Smooth muscle cell (in vitro differentiated cells): Measurements from ENCODE around the gene MYH11. TPM values are rescaled to one million over a fixed set of nuclear protein-coding genes. Genes with fewer than 3 reads are reported as not detected.

Experiments
- DNase-seq: peaks from one replicate; lab custom pipeline; 2025; ENCODE audit not compliant: unreplicated experiment; lab: John Stamatoyannopoulos, UW
- H2AFZ ChIP-seq: fragments of 200-600 bp; sonication (generic); 2 replicates; pipeline ENCODE4 v1.6.0; 2016; ENCODE audit warnings: antibody characterized with exemption, low read depth, mild to moderate bottlenecking
- H3F3A ChIP-seq: fragments of 200-600 bp; sonication (generic); 2 replicates; pipeline ENCODE4 v1.6.0; 2017; ENCODE audit warnings: antibody characterized with exemption, low read depth
- H3K27ac ChIP-seq: fragments of 200-600 bp; sonication (generic); 2 replicates; pipeline ENCODE4 v1.5.1; 2016; ENCODE audit warnings: low read depth, mild to moderate bottlenecking
- H3K27me3 ChIP-seq: fragments of 200-600 bp; sonication (generic); 2 replicates; pipeline ENCODE4 v1.6.1; 2016; ENCODE audit warnings: low read depth, mild to moderate bottlenecking
- H3K36me3 ChIP-seq: fragments of 200-600 bp; sonication (generic); 2 replicates; pipeline ENCODE4 v1.5.1; 2016; ENCODE audit warnings: low read depth
- H3K4me1 ChIP-seq: fragments of 200-600 bp; sonication (generic); 2 replicates; pipeline ENCODE4 v1.5.1; 2016; ENCODE audit warnings: low read depth
- H3K4me2 ChIP-seq: fragments of 200-600 bp; sonication (generic); 2 replicates; pipeline ENCODE4 v1.6.0; 2016; ENCODE audit warnings: mild to moderate bottlenecking
- H3K4me3 ChIP-seq: fragments of 200-600 bp; sonication (generic); 2 replicates; pipeline ENCODE4 v1.5.1; 2016; ENCODE audit warnings: mild to moderate bottlenecking
- H3K79me2 ChIP-seq: fragments of 200-600 bp; sonication (generic); 2 replicates; pipeline ENCODE4 v1.6.0; 2016; ENCODE audit warnings: low read depth, mild to moderate bottlenecking
- H3K9ac ChIP-seq: fragments of 200-600 bp; sonication (generic); 2 replicates; pipeline ENCODE4 v1.6.0; 2016; ENCODE audit warnings: low read depth
- H3K9me3 ChIP-seq: fragments of 200-600 bp; sonication (generic); replicated peaks from 2 replicates; pipeline ENCODE4 v1.5.1; 2016; ENCODE audit warnings: low read depth
- H4K20me1 ChIP-seq: fragments of 200-600 bp; sonication (generic); 2 replicates; pipeline ENCODE4 v1.6.0; 2016; ENCODE audit warnings: low read depth
- CTCF ChIP-seq: fragments of 200-600 bp; sonication (generic); IDR thresholded peaks from 2 replicates; pipeline ENCODE4 v1.5.1; 2017; ENCODE audit warnings: borderline replicate concordance, mild to moderate bottlenecking, antibody characterized with exemption; ENCODE audit not compliant: insufficient read depth, poor library complexity, severe bottlenecking
- WGBS: methylation state at CpG from one replicate; pipeline ENCODE4 v1.1.7; 2016; ENCODE audit warnings: low lambda C conversion rate; 5-methylcytosine and 5-hydroxymethylcytosine counted together
- polyA plus RNA-seq: library from polyadenylated mRNA; unstranded; fragments of >200 nt; fragmentation: Nextera tagmentation; extraction: Ambion mirVana; gene quantifications from 2 replicates; pipeline ENCODE4 v1.2.1, GENCODE V29; 2016
- total RNA-seq: library from RNA; depleted of rRNA; stranded (reverse); fragments of >200 nt; gene quantifications from 2 replicates; pipeline ENCODE4 v1.2.3, GENCODE V29; 2014

The MYH11 gene
- total and polyA plus RNA-seq, 2 experiments from 2014 or later: 0.58 TPM; not detected in 1

GRCh38 chr16:15775663-15776304 lies 81.0 kb downstream of the MYH11 start:
- 86% methylated on average over 7 of the region's 7 CpGs for WGBS
- Histone ChIP-seq H3K79me2 (no peaks in the 10 kb centered on the region), H2AFZ (no peak overlapping the region), H3K9ac (no peak overlapping the region), H3K4me3 (no peak overlapping the region), H4K20me1 (no peaks in the 10 kb centered on the region), H3K36me3 (no peaks in the 10 kb centered on the region), H3K4me2 (no peak overlapping the region), H3K4me1 (no peaks in the 10 kb centered on the region), H3K27me3 (peaks cover 89% of the 10 kb centered on the region), H3K27ac (no peak overlapping the region), H3K9me3 (no peaks in the 10 kb centered on the region), H3F3A (no peaks in the 10 kb centered on the region)
- no peak for TF ChIP-seq CTCF
- DNase-seq: no peak

GRCh38 chr16:15775209-15775608 lies 81.6 kb downstream of the MYH11 start:
- Histone ChIP-seq H3F3A (no peaks in the 10 kb centered on the region), H3K9ac (no peak overlapping the region), H3K27ac (no peak overlapping the region), H3K4me3 (no peak overlapping the region), H3K27me3 (peaks cover 92% of the 10 kb centered on the region), H3K4me1 (no peaks in the 10 kb centered on the region), H3K9me3 (no peaks in the 10 kb centered on the region), H2AFZ (no peak overlapping the region), H3K4me2 (no peak overlapping the region), H4K20me1 (no peaks in the 10 kb centered on the region), H3K36me3 (no peaks in the 10 kb centered on the region), H3K79me2 (no peaks in the 10 kb centered on the region)
- no peak for DNase-seq
- no peak for TF ChIP-seq CTCF

- DNase-seq: no peak
- no peak for TF ChIP-seq CTCF
- H3K4me3 ChIP-seq: no peak overlapping the region
- H3K9ac ChIP-seq: no peak overlapping the region
- H3K4me1 ChIP-seq: no peaks in the 10 kb centered on the region
- no peaks in the 10 kb centered on the region for H3K9me3 ChIP-seq
- H4K20me1 ChIP-seq: no peaks in the 10 kb centered on the region
- no peaks in the 10 kb centered on the region for H3F3A ChIP-seq
- H3K36me3 ChIP-seq: no peaks in the 10 kb centered on the region
- H3K27me3 ChIP-seq: peaks cover 80% of the 10 kb centered on the region
- H2AFZ ChIP-seq: no peak overlapping the region
- WGBS: 78% methylated on average over 6 of the region's 6 CpGs
- no peak overlapping the region for H3K4me2 ChIP-seq
- H3K79me2 ChIP-seq: no peaks in the 10 kb centered on the region
- no peak overlapping the region for H3K27ac ChIP-seq
Observed at GRCh38 chr16:15773968-15774367, 82.9 kb downstream of the MYH11 start.
